CD4-positive, alpha-beta T cell (primary cell): ENCODE results near the gene ADAM10. TPM values are rescaled to one million over a fixed set of nuclear protein-coding genes. Genes with fewer than 3 reads are reported as not detected.

Source experiments
- ATAC-seq: fragments of 200-7000 bp; cut with Tn5 transposase; one replicate; pipeline ENCODE4 v1.10.0; 2022; ENCODE audit warnings: mild to moderate bottlenecking; ENCODE audit not compliant: poor library complexity
- CTCF ChIA-PET: fragments of 350-600 bp; sonication (Branson Sonifier 250); formaldehyde crosslinking; loops from one replicate; lab custom pipeline; 2021; ENCODE audit warnings: antibody characterized with exemption, inconsistent platforms; lab: Charles Lee
- POLR2A ChIA-PET: fragments of 350-600 bp; sonication (Branson Sonifier 250); formaldehyde crosslinking; loops from one replicate; lab custom pipeline; 2021; ENCODE audit warnings: antibody characterized with exemption, inconsistent platforms; lab: Charles Lee
- DNase-seq, 14 experiments: peaks; one replicate each; pipeline ENCODE4 v3.0.0-alpha.2; 2013 to 2020; ENCODE audit warnings: mixed read lengths in 2 of 14
- H3K27ac ChIP-seq, 2 donors: one replicate each; pipeline versions ENCODE4 v1.5.1 to v1.7.0; 2013; ENCODE audit warnings: low read length in 2 of 2, low read depth in 1 of 2, mild to moderate bottlenecking in 1 of 2
- H3K27me3 ChIP-seq, 2 experiments: 1 replicate in 1 of 2; 2 replicates in 1 of 2; pipeline versions ENCODE4 v1.6.1 to v1.7.0; 2013; ENCODE audit warnings: low read length in 2 of 2, control low read depth in 1 of 2, mild to moderate bottlenecking in 1 of 2, moderate library complexity in 1 of 2; ENCODE audit not compliant: insufficient read depth in 2 of 2, control insufficient read depth in 1 of 2
- H3K36me3 ChIP-seq: one replicate; pipeline ENCODE4 v1.6.1; 2013; ENCODE audit warnings: low read length, control low read depth; ENCODE audit not compliant: insufficient read depth
- H3K4me1 ChIP-seq: one replicate; pipeline ENCODE4 v1.6.1; 2013; ENCODE audit warnings: low read length, control low read depth; ENCODE audit not compliant: insufficient read depth
- H3K4me3 ChIP-seq: one replicate; pipeline ENCODE4 v1.5.1; 2013; ENCODE audit warnings: mild to moderate bottlenecking, low read length, moderate library complexity
- H3K9me3 ChIP-seq, 2 experiments: 1 replicate in 1 of 2; 2 replicates in 1 of 2; pipeline versions ENCODE4 v1.6.1 to v1.7.0; 2013; ENCODE audit warnings: low read length in 2 of 2, mild to moderate bottlenecking in 2 of 2, control low read depth in 1 of 2, moderate library complexity in 1 of 2; ENCODE audit not compliant: control insufficient read depth in 1 of 2, insufficient read depth in 1 of 2
- H3K27ac Mint-ChIP-seq: one replicate; pipeline ENCODE4 v1.8.0; 2020; ENCODE audit warnings: mixed read lengths
- H3K27me3 Mint-ChIP-seq: one replicate; pipeline ENCODE4 v1.8.0; 2021; ENCODE audit warnings: mixed read lengths
- H3K36me3 Mint-ChIP-seq: one replicate; pipeline ENCODE4 v1.8.0; 2021; ENCODE audit warnings: low read depth, mixed read lengths
- H3K4me1 Mint-ChIP-seq: one replicate; pipeline ENCODE4 v1.8.0; 2021; ENCODE audit warnings: low read depth, mixed read lengths
- H3K4me3 Mint-ChIP-seq: one replicate; pipeline ENCODE4 v1.8.0; 2020; ENCODE audit warnings: mild to moderate bottlenecking, mixed read lengths
- H3K9me3 Mint-ChIP-seq: one replicate; pipeline ENCODE4 v1.8.0; 2020; ENCODE audit warnings: mixed read lengths
- CTCF ChIP-seq: fragments of 200-600 bp; IDR thresholded peaks from one replicate; pipeline ENCODE4 v1.8.0; 2022; ENCODE audit warnings: antibody characterized with exemption, mild to moderate bottlenecking
- intact Hi-C, 2 experiments: fragments of 100-400 bp; cut with DNase I in 1 of 2; cut with micrococcal nuclease in 1 of 2; formaldehyde crosslinking; loops; one replicate each; pipeline versions ENCODE4 v1.15.1 to v1.9.0; 2023 to 2025; cut with DNase I, micrococcal nuclease
- total RNA-seq, 174 experiments: library from RNA in 2 of 174; stranded (reverse) in 2 of 174; gene quantifications; one replicate each; pipeline ENCODE4 v1.2.3 and lab custom pipeline; 2021 to 2026

Gene ADAM10
- total RNA-seq, 2 experiments from 2014 or later, result 70.5 to 80.4 TPM

GRCh38 chr15:58752716-58753115, 3.2 kb upstream of the ADAM10 start:
- Histone ChIP-seq H3K27ac (no peak overlapping the region), H3K27me3 (no peaks in the 10 kb centered on the region), H3K9me3 (no peaks in the 10 kb centered on the region), H3K4me1 (peaks cover 13% of the 10 kb centered on the region), H3K4me3 (no peak overlapping the region), H3K36me3 (no peaks in the 10 kb centered on the region)
- H3K27ac Mint-ChIP-seq, result no peak overlapping the region
- H3K4me3 Mint-ChIP-seq, result no peak overlapping the region
- no peaks in the 10 kb centered on the region for H3K9me3 Mint-ChIP-seq
- intact Hi-C loops, result no loop called here
- ATAC-seq, result no peak
- no peaks in the 10 kb centered on the region for H3K27me3 Mint-ChIP-seq
- no peak for TF ChIP-seq CTCF
- CTCF ChIA-PET, result interaction anchor here (0.7 kb wide), 1 partner anchor 18 kb away, joined by 3 read pairs; the partner anchor contains the start of gene MINDY2
- H3K36me3 Mint-ChIP-seq, result peaks cover 15% of the 10 kb centered on the region
- peaks cover 20% of the 10 kb centered on the region for H3K4me1 Mint-ChIP-seq
- DNase-seq, result no peak
- POLR2A ChIA-PET, result interaction anchor here (1.4 kb wide), 1 partner anchor 18 kb away, joined by 6 read pairs; the partner anchor contains the start of gene MINDY2

- Mint-ChIP-seq H3K9me3 (no peaks in the 10 kb centered on the region), H3K4me1 (peaks cover 53% of the 10 kb centered on the region), H3K4me3 (peak overlapping the region; percentile 97), H3K27me3 (no peaks in the 10 kb centered on the region), H3K27ac (peak overlapping the region; percentile 90), H3K36me3 (peaks cover 15% of the 10 kb centered on the region)
- H3K27me3 ChIP-seq, result no peaks in the 10 kb centered on the region
- DNase-seq (peak in 13 of 14 experiments; percentile 11 to 66 (median 30)), ATAC-seq (peak; percentile 9)
- intact Hi-C loops, result loop anchor here in 1 of 2 experiments (2.0 to 5.0 kb wide), 3 partner anchors 22 to 908 kb away; partner anchors contain the start of genes GTF2A2 and MINDY2
- POLR2A ChIA-PET, result interaction anchor here (1.0 to 6.2 kb wide), 12 partner anchors 9 to 498 kb away, joined by 3 to 179 read pairs (median 4); partner anchors contain the start of gene MINDY2
- peak overlapping the region; percentile 73 to 81 for H3K27ac ChIP-seq
- no peaks in the 10 kb centered on the region for H3K36me3 ChIP-seq
- CTCF ChIA-PET, result interaction anchor here (1.7 to 4.2 kb wide), 3 partner anchors 16 to 22 kb away, joined by 3 to 38 read pairs (median 4); partner anchors contain the start of gene MINDY2
- H3K4me1 ChIP-seq, result peaks cover 21% of the 10 kb centered on the region
- peak overlapping the region; percentile 97 for H3K4me3 ChIP-seq
- no peak for TF ChIP-seq CTCF
- H3K9me3 ChIP-seq, result no peaks in the 10 kb centered on the region
Measured at GRCh38 chr15:58748852-58749531, 515 bp downstream of the ADAM10 start.

GRCh38 chr15:58748040-58748851, 1.3 kb downstream of the ADAM10 start:
- H3K4me1 ChIP-seq, result peaks cover 22% of the 10 kb centered on the region
- ATAC-seq (peak; percentile 17), DNase-seq (peak in 10 of 14 experiments; percentile 16 to 68 (median 39))
- H3K9me3 ChIP-seq, result no peaks in the 10 kb centered on the region
- Mint-ChIP-seq H3K27me3 (no peaks in the 10 kb centered on the region), H3K4me1 (peaks cover 57% of the 10 kb centered on the region), H3K36me3 (peaks cover 15% of the 10 kb centered on the region), H3K4me3 (peak overlapping the region; percentile 97), H3K27ac (peak overlapping the region; percentile 90), H3K9me3 (no peaks in the 10 kb centered on the region)
- ChIA-PET CTCF (interaction anchor here (0.6 to 4.2 kb wide), 2 partner anchors 21 to 23 kb away, joined by 3 to 38 read pairs; partner anchors contain the start of gene MINDY2), POLR2A (interaction anchor here (0.7 to 6.2 kb wide), 9 partner anchors 9 to 497 kb away, joined by 3 to 179 read pairs (median 4); partner anchors contain the start of gene MINDY2)
- intact Hi-C loops, result loop anchor here in 1 of 2 experiments (2.0 to 5.0 kb wide), 3 partner anchors 23 to 909 kb away; partner anchors contain the start of genes GTF2A2 and MINDY2
- peak overlapping the region; percentile 39 to 73 for H3K27ac ChIP-seq
- H3K27me3 ChIP-seq, result no peaks in the 10 kb centered on the region
- TF ChIP-seq CTCF, result no peak
- peak overlapping the region; percentile 97 for H3K4me3 ChIP-seq
- H3K36me3 ChIP-seq, result peaks cover 3% of the 10 kb centered on the region
